HepG2 (cell line): ENCODE data around the gene TIMM10. TPM values are rescaled to one million over a fixed set of nuclear protein-coding genes. Genes with fewer than 3 reads are reported as not detected.

Experiments
- AKNA ChIP-seq: sonication (generic); formaldehyde crosslinking; IDR thresholded peaks from 2 replicates; pipeline ENCODE4 v1.4.0; 2020; ENCODE audit warnings: missing genetic modification reagents, borderline replicate concordance
- CBFB ChIP-seq: sonication (generic); formaldehyde crosslinking; IDR thresholded peaks from 2 replicates; pipeline ENCODE4 v1.4.0; 2020; ENCODE audit warnings: missing genetic modification reagents
- ETV6 ChIP-seq: sonication (generic); formaldehyde crosslinking; conservative IDR thresholded peaks from 2 replicates; pipeline ENCODE4 v1.4.0; 2020; ENCODE audit warnings: missing genetic modification reagents
- FOXA1 ChIP-seq, 2 experiments: fragments of 450-650 bp in 1 of 2; sonication (generic) in 1 of 2; formaldehyde crosslinking in 1 of 2; IDR thresholded peaks; 2 replicates each; pipeline versions ENCODE4 v1.4.0 to v1.6.1; 2016 to 2020; ENCODE audit warnings: missing genetic modification reagents in 1 of 2
- FOXK1 ChIP-seq: sonication (generic); formaldehyde crosslinking; IDR thresholded peaks from 2 replicates; pipeline ENCODE4 v1.4.0; 2020; ENCODE audit warnings: low read depth, missing genetic modification reagents, borderline replicate concordance
- GLMP ChIP-seq: sonication (generic); formaldehyde crosslinking; IDR thresholded peaks from 2 replicates; pipeline ENCODE4 v1.9.0; 2021; ENCODE audit warnings: missing genetic modification reagents, mild to moderate bottlenecking, borderline replicate concordance
- GTF3A ChIP-seq: sonication (generic); formaldehyde crosslinking; conservative IDR thresholded peaks from 2 replicates; pipeline ENCODE4 v1.4.0; 2020; ENCODE audit warnings: mild to moderate bottlenecking, missing genetic modification reagents
- KMT2A ChIP-seq: sonication (generic); formaldehyde crosslinking; IDR thresholded peaks from 2 replicates; pipeline ENCODE4 v1.4.0; 2020; ENCODE audit warnings: missing genetic modification reagents
- MAFF ChIP-seq: IDR thresholded peaks from 2 replicates; pipeline ENCODE4 v1.6.1; 2011; ENCODE audit warnings: low read depth, low read length, improper control_type of control experiment
- MEF2D ChIP-seq: sonication (generic); formaldehyde crosslinking; IDR thresholded peaks from 2 replicates; pipeline ENCODE4 v1.5.1; 2020; ENCODE audit warnings: mild to moderate bottlenecking, missing genetic modification reagents
- SAFB2 ChIP-seq: sonication (generic); formaldehyde crosslinking; IDR thresholded peaks from 2 replicates; pipeline ENCODE4 v1.5.1; 2020; ENCODE audit warnings: missing genetic modification reagents, low read depth, mild to moderate bottlenecking, borderline replicate concordance
- SKI ChIP-seq: fragments of 450-650 bp; IDR thresholded peaks from one replicate; pipeline ENCODE4 v1.6.1; 2018; ENCODE audit warnings: mild to moderate bottlenecking; ENCODE audit not compliant: partially characterized antibody
- TCF7 ChIP-seq: sonication (generic); IDR thresholded peaks from 2 replicates; pipeline ENCODE4 v1.6.1; 2016; ENCODE audit warnings: antibody characterized with exemption, low read depth
- ZBTB44 ChIP-seq: sonication (generic); formaldehyde crosslinking; IDR thresholded peaks from 2 replicates; pipeline ENCODE4 v1.4.0; 2020; ENCODE audit warnings: missing genetic modification reagents
- ZNF24 ChIP-seq: fragments of 450-650 bp; IDR thresholded peaks from 2 replicates; pipeline ENCODE4 v1.6.1; 2017; ENCODE audit warnings: antibody characterized with exemption, mild to moderate bottlenecking
- ZNF343 ChIP-seq: sonication (generic); formaldehyde crosslinking; IDR thresholded peaks from 2 replicates; pipeline ENCODE4 v1.4.0; 2020; ENCODE audit warnings: mild to moderate bottlenecking, missing genetic modification reagents
- ZNF512B ChIP-seq: sonication (generic); formaldehyde crosslinking; IDR thresholded peaks from 2 replicates; pipeline ENCODE4 v1.5.1; 2020; ENCODE audit warnings: missing genetic modification reagents, mild to moderate bottlenecking, borderline replicate concordance
- ZNF556 ChIP-seq: sonication (generic); formaldehyde crosslinking; IDR thresholded peaks from 2 replicates; pipeline ENCODE4 v1.4.0; 2020; ENCODE audit warnings: mild to moderate bottlenecking, missing genetic modification reagents, borderline replicate concordance
- polyA plus RNA-seq, 8 experiments: library from polyadenylated mRNA; depleted of rRNA in 3 of 8; stranded (reverse) in 7 of 8; unstranded in 1 of 8; fragments of >200 nt; fragmentation: Illumina TruSeq in 4 of 8; extraction: Trizol in 4 of 8; gene quantifications; 2 replicates each; pipeline versions ENCODE4 v1.2.1 to v1.2.3, GENCODE V29; 2011 to 2016; ENCODE audit warnings: low read depth in 4 of 8, missing spikeins in 1 of 8, mixed read lengths in 1 of 8; ENCODE audit not compliant: insufficient read depth in 1 of 8
- total RNA-seq, 5 experiments: library from RNA; depleted of rRNA; stranded (reverse); fragments of >200 nt; fragmentation: Illumina TruSeq; extraction: Trizol; gene quantifications; 2 replicates each; pipeline ENCODE4 v1.2.3, GENCODE V29; 2016; ENCODE audit warnings: low read depth in 1 of 5

TIMM10 gene
- total and polyA plus RNA-seq, 2 of the 13 experiments (the other 11 are each of a cell fraction or from before 2014, with no cell fraction given): 67.8 to 82.2 TPM

- no peak for TF ChIP-seq AKNA (CRISPR knock-in tag)
- no peak for TF ChIP-seq GLMP (CRISPR knock-in tag)
- TF ChIP-seq ZBTB44: no peak
- TF ChIP-seq MAFF: no peak
- peak; percentile 84; the same call in 1 of the 2 replicates for TF ChIP-seq FOXK1 (CRISPR knock-in tag)
- no peak for TF ChIP-seq GTF3A
- no peak; the same call in 1 of the 2 replicates for TF ChIP-seq ZNF556 (CRISPR knock-in tag)
- peak; percentile 73; the same call in 1 of the 2 replicates for TF ChIP-seq KMT2A (CRISPR knock-in tag)
- no peak for TF ChIP-seq ZNF24
- TF ChIP-seq SKI: peak; percentile 83
- no peak for TF ChIP-seq FOXA1 (IDR thresholded peaks at IDR 0.05)
- no peak for TF ChIP-seq FOXA1 (CRISPR knock-in tag; IDR thresholded peaks at IDR 0.05)
- no peak for TF ChIP-seq ZNF512B
- no peak for TF ChIP-seq CBFB (CRISPR knock-in tag)
- TF ChIP-seq SAFB2 (CRISPR knock-in tag): peak; percentile 53; the same call in 1 of the 2 replicates
- TF ChIP-seq MEF2D: peak; percentile 58; the same call in 1 of the 2 replicates
- no peak for TF ChIP-seq TCF7
- TF ChIP-seq ETV6 (CRISPR knock-in tag): 0 out of 2 replicates have a peak, but pooled peaks have one; percentile 57
- TF ChIP-seq ZNF343: no peak
These were observed at the start of gene TIMM10 (continued) for GRCh38 chr11:57530596-57531507.
